GM18861 (cell line): Measurements from ENCODE around the gene SDHB.

Source experiments
- ATAC-seq: cut with Tn5 transposase; IDR thresholded peaks from one replicate; pipeline ENCODE4 v1.9.1; 2021; ENCODE audit not compliant: unreplicated experiment

SDHB gene

GRCh38 chr1:17046334-17046657, 7.5 kb downstream of the SDHB start:
- ATAC-seq = no peak

DNA sequence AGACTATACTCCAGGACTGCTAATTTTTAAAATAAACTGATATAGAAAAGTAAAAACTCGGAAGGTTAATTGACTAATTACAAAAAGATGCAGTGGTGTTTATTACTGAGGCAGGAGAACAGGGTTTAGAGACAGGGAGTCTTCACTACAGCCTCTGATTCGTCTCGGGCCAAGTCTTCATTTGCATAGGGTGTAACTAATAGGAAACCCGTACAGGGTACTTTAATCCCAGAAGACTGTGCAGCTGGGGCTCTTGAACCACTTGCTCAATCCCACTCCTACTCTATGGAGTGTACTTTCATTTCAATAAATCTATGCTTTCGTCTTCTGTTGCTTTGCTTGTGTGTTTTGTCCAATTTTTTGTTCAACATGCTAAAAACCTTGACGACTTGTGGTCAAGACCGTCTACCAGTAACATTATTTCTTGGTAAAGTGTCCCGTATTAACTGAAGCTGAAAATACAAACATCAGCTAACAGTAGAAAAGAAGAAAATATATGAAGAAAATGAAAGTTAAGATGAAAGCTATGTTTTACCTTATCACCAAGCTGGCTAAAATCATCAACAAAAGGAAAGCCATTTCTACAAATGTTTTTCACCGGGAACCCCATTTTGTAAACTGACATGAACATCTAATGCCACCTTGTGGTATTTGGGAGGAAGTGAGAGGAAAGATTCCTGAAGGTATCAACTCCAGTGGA, 8.0 kb downstream of the SDHB start:
- ATAC-seq = no peak

DNA sequence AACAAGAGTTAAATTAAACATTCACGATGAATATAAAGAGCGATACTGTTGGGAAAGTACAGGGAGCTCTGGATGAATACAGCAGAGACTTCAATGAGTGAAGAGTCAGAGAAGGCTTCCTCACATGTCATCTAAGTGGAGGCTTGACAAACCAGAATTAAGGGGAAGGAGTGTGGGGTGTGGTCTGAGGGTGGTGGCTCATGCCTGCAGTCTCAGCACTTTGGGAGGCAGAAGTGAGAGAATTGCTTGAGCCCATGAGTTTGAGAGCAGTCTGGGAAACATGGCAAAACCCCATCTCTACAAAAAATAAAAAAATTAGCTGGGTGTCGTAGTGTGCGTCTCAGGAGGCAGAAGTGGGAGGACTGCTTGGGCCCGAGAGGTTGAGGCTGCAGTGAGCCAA, 8.7 kb downstream of the SDHB start:
- ATAC-seq = no peak

- no peak for ATAC-seq
Observed at GRCh38 chr1:17043676-17044075, 10.2 kb downstream of the SDHB start.

- ATAC-seq = no peak
Observed at GRCh38 chr1:17040135-17040534, 13.7 kb downstream of the SDHB start.

GRCh38 chr1:17039522-17039921, 14.3 kb downstream of the SDHB start:
- no peak for ATAC-seq

- ATAC-seq = no peak
Observed at GRCh38 chr1:17033481-17033880, 20.4 kb downstream of the SDHB start.

DNA sequence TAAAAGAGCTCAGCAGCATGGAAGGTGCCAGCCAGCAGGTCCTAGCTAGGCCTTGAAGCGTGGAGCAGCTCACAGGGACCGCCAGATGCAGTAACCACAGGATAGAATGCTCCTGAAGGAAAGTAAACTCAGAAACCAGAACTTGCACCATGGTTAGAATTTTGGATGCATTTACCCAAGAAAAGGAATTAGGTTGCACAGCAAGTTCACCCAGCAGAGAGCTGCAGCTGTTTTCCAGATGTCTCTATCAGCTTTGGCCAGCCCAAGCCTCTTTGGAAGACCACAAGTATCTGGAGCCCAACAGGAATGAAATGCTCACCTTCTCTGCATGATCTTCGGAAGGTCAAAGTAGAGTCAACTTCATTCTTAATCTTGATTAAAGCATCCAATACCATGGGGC, 21.1 kb downstream of the SDHB start:
- no peak for ATAC-seq

DNA sequence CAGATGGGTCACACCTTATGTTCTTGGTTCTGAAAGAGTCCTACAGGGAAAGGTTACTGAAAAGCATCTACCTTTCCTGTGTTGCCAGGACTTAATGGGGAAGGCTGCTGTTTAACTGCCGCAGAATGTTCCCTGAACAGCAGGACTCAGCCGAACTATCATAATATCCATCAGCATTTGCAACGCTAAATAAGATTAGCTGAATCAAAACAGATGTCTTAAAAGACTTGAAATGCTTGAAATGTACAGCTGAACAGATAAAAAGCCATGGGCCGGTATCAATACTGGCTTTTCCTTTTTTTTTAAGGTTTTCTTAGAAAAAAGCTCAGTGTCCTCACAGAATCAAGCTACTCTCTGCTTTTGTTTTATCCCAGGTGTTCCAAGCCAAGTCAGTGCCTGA, 22.4 kb downstream of the SDHB start:
- ATAC-seq = no peak

- ATAC-seq = no peak
Observed at GRCh38 chr1:17030206-17030605, 23.6 kb downstream of the SDHB start.

- ATAC-seq = no peak
Observed at GRCh38 chr1:17028662-17029188, 25.1 kb downstream of the SDHB start.

- no peak for ATAC-seq
Observed at GRCh38 chr1:17027900-17028299, 25.9 kb downstream of the SDHB start.

- no peak for ATAC-seq
Observed at GRCh38 chr1:17027403-17027802, 26.4 kb downstream of the SDHB start.

DNA sequence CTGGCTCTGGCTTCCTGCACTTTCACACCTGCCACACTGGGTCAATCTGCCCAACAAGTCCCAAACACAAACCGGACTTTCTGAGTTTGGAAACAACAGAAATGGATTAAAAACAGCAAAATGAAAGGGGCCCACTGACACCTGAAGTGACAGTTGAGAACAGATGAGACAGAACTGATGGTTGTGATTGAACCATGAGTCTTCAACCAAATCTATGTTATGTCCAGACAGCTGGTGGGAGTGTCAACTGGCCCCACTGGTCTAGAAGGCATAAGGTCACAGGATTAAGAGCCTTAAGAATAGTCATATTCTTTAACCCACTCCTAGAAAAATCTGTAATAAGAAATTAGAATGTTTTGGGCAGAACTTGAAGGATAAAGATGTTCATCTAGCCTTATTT, 29.1 kb downstream of the SDHB start:
- ATAC-seq = no peak

DNA sequence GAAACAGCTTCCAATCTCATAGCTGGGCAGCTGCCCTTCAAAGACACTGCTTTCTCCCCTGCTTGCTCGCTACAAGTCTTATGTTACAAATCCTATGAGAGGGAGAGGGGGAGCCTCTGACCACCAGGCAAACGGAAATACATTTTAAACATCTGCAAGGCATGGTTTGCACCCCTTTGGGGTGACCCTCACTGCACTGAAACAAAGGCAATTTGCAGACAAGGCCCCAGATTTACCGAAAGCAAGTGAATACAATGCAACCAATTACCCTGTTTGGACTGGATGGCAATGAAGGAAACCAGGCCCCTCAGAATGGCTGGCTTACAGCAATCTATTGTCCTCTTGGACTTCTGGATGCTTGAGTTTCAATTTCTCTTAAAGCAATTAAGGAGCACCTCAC, 30.3 kb downstream of the SDHB start:
- no peak for ATAC-seq

- ATAC-seq = no peak
Observed at GRCh38 chr1:17023102-17023501, 30.7 kb downstream of the SDHB start.

- ATAC-seq = no peak
Observed at GRCh38 chr1:17021896-17022295, 31.9 kb downstream of the SDHB start.

- ATAC-seq = no peak
Observed at GRCh38 chr1:17020502-17020901, 33.3 kb downstream of the SDHB start.

- no peak for ATAC-seq
Observed at GRCh38 chr1:17018849-17019248, 35.0 kb downstream of the SDHB start.

- ATAC-seq = no peak
Observed at GRCh38 chr1:17017435-17017834, 36.4 kb downstream of the SDHB start.

DNA sequence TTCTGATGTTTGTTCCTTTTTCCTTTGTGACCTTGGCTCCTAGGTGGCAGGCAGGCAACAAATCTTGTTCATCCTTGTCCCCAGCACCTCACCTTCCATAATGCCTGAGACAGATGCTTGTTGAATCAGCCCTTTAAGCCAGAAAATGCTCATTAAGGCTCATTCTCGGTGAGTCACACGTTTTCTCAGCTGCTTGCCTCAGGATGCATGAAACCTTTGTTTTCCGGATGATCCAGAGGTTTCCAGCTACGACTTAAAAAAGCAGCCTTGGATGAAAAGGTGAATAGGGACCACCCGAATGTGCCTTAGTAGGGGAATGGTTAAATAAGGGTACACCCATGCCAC, 37.5 kb downstream of the SDHB start:
- no peak for ATAC-seq

DNA sequence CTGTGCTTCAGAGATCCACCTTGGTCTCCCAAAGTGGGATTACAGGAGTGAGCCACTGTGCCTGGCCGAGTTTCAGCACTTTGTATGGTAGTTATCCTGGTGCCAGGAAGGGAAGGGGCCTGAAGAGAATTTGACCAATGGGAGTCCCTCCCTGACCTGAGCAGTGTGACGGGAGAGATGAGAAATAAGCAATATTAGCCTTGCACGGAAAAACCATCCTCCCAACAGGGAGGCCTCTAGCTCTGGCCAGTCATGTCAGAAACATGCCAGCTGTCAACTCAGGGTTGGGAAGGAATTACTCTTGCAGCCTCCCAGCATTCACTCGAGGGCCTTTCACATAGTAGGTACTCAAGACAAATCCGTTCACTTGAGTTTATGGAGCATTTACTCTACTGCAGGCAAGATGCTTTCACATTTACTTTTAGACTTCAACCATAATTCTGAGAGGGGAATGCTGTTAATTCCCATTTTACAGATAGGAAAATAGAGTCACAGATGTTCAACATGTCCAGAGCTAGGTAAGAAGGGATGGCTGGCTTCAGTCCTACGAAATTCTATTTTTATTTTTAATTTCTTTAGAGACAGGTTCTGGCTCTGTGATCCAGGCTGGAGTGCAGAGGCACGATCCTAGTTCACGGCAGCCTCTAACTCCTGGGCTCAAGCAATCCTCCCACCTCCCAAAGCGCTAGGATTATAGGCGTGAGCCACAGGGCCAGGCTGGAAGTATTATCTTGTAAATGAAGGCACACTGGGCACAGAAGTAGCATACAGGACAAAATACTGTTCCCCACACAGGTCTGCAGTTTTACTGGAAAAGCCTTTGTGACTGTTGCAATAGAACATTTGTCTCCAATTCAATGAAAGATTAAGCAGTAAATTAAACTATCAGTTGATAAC, 38.9 kb downstream of the SDHB start:
- no peak for ATAC-seq
